CD4-positive, alpha-beta T cell treated with Interleukin-6 for 4 hours (primary cell): ENCODE results near the gene SHD.
A peak's percentile ranks its signal among the peaks of the same experiment; 100 is the strongest.
"Not testable (repeated sequence)": the region's sequence is repeated elsewhere in the genome, so short reads cannot be mapped to it uniquely, and the experiment has no call there.

Source experiments
- DNase-seq: peaks from one replicate; pipeline ENCODE4 v3.0.0-alpha.2; 2020; ENCODE audit warnings: mixed read lengths

The SHD gene, protein sequence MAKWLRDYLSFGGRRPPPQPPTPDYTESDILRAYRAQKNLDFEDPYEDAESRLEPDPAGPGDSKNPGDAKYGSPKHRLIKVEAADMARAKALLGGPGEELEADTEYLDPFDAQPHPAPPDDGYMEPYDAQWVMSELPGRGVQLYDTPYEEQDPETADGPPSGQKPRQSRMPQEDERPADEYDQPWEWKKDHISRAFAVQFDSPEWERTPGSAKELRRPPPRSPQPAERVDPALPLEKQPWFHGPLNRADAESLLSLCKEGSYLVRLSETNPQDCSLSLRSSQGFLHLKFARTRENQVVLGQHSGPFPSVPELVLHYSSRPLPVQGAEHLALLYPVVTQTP

DNA sequence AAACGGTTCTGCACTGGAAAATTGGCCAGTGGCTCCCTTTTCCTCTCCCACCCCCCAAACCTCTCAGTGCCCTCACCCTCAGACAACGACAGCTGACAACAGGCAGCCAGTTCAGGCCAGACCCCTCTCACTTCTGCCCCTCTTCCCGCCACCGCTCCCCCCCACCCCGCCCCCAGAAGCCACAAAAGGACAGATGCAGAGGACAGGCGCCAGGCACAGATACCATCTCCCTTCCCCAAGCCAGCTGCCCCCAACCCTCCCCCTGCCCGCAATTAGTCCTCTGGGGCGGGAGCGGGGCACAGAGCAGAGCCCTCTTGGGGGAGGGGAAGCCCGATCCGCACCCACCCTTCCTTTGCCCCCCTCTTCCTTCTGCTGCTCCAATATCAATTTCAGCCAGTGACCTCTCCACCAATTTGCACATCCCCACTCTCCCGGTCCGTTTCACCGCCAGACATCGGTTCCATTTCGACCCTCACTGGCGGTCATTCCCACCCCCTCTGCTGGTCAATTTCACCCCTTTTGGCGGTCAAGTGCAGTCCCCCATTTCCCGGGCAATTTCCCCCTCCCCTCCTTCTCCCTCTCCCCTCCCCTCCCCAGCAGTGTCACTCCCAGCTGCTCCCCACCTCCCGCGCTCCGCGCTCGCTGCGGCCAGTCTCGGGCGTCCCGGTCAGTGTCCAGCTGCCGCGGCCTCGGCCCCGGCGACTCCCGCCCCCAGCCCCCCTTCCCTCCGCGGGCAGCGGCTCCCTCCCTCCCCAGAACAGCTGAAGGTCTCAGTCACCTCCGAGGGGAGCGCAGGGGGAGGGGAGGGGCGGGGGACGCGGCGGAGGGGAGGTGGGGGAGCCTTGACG lies at the start of gene SHD:
Gene SHD (plus strand): TSS at position 848 of the 848 bp plus-strand sequence. CDS start 798 bp downstream, outside the sequence.
- DNase-seq: no peak

DNA sequence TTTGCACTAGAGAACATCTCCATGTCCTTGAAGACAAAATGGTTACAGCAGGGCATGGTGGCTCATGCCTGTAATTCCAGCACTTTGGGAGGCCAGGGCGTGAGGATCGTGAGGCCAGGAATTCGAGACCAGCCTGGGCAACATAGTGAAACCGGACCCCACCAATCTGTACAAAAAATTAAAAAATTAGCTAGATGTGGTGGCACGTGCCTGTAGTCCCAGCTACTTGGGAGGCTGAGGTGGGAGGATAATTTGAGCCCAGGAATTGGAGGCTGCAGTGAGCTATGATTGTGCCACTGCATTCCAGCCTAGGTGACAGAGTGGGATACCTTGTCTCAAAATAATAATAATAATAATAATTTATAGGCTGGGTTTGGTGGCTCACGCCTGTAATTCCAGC lies 48.8 kb upstream of the SHD start:
- DNase-seq: not testable (repeated sequence)

DNA sequence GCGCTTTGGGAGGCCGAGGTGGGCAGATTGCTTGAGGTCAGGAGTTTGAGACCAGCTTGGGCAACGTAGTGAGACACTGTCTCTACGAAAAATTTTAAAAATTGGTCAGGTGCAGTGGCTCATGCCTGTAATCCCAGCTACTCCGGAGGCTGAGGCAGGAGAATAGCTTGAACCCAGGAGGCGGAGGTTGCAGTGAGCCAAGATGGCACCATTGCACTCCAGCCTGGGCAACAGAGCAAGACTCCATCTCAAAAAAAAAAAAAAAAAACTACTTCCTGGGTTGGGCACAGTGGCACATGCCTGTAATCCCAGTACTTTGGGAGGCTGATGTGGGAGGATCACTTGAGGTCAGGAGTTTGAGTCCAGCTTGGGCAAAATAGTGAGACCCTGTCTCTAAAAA lies 47.5 kb upstream of the SHD start:
- not testable (repeated sequence) for DNase-seq

DNA sequence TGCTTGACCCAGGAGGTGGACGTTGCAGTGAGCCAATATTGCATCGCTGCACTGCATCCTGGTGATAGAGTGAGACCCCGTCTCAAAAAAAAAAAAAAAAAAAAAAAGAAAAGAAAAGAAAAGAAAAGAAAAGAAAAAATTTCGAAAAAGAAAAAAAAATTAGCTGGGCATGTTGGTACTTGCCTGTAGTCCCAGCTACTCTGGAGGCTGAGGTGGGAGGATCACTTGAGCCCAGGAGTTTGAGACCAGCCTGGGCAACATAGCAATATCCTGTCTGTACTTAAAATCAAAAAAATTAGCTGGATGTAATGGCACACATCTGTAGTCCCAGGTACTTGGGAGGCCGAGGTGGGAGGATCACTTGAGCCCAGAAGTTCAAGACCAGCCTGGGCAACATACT lies 46.9 kb upstream of the SHD start:
- not testable (repeated sequence) for DNase-seq

DNA sequence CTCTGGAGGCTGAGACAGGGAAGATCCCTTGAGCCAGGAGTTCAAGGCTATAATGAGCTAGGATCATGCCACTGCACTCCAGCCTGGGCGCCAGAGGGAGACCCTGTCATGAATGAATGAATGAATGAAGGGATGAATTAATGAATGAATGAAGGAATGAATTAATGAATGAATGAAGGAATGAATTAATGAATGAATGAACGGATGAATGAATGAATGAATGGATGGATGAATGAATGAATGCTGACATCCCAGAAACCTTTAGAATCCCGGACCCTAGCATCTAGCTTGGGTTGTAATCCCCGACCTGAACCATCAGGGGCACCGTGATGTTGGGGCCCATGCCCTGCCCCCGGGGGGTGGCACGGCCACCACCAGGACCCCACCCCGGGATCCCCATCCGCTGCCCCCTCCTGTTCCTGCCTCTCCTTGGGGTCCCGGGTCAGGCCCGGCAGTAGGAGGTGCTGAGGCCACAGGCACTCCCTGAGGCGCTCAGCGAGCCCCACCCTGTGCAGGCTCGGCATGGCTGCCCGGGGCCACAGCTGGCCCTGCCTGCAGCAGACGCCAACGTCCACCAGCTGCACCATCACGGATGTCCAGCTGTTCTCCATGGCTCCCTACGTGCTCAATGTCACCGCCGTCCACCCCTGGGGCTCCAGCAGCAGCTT lies 46.3 kb upstream of the SHD start:
- DNase-seq: no peak

DNA sequence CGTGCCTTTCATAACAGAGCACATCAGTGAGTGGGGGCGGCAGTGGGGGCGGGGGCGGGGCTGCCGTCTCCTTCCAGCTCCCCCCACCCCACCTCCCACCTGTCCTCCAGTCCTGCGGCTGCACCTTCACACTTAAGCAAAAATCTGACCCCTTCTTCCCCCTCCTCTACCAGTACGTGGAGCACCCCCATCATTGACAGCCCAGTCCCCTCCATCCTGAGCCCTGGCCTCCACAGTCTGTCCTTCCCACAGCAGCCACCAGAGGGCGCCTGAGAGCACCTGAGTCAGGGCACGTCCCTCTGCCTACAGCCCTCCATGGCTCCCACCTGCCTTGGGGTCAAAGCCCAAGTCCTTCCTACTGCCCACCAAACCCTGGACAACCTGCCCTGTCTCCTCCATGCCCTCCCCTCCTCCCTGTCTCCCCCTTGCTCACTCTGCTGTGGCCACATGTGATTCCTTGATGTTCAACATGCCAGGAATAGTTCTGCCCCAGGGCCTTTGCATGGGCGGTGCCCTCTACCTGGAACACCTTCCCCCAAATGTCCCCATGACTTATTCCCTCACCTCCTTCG lies 45.7 kb upstream of the SHD start:
- peak; percentile 69 for DNase-seq

DNA sequence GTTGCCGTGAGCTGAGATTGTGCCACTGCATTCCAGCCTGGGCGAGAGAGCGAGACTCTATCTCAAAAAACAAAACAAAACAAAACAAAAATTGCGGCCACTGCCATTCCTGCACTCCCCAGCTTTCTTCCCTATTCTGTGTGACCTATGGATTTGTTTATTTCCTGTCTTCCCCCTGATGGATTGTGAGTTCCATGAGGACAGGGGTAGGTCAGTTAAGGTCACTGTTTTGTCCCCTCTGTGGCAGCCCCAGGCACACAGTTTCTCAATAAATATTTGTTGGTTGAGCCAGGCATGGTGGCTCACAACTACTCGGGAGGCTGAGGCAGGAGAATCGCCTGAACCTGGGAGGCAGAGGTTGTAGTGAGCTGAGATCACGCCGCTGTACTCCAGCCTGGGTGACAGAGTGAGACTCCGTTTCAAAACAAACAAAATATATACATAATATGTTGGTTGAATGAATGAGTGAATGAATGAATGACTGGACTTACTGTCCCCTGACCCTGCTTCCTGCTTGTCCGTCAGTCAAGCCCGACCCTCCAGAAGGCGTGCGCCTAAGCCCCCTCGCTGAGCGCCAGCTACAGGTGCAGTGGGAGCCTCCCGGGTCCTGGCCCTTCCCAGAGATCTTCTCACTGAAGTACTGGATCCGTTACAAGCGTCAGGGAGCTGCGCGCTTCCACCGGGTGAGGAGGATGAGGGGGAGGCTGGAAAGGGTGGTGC lies 44.8 kb upstream of the SHD start:
- no peak for DNase-seq

DNA sequence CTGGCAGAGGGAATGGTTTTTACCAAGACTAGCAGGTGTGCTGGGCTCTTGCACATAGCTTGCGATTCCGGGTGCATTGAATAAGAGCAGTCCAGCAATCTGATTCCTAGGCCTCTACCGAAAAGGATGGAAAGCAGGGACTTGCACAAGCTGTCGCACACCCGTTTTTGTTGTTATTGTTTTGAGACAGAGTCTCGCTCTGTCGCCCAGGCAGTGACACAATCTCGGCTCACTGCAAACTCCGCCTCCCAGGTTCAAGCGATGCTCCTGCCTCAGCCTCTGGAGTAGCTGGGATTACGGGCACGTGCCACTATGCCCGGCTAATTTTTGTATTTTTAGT lies 44.2 kb upstream of the SHD start:
- DNase-seq: no peak

DNA sequence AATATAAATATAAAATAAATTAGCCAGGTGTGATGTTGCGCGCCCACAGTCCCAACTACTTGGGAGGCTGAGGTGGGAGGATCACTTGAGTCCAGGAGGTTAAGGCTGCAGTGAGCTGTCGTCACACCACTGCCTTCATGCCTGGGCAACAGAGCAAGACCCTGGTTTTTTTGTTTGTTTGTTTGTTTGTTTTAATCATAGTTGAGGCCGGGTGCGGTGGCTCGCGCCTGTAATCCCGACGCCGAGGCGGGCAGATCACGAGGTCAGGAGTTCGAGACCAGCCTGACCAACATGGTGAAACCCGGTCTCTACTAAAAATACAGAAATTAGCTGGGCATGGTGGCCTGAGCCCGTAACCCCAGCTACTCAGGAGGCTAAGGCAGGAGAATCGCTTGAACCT lies 41.6 kb upstream of the SHD start:
- not testable (repeated sequence) for DNase-seq

DNA sequence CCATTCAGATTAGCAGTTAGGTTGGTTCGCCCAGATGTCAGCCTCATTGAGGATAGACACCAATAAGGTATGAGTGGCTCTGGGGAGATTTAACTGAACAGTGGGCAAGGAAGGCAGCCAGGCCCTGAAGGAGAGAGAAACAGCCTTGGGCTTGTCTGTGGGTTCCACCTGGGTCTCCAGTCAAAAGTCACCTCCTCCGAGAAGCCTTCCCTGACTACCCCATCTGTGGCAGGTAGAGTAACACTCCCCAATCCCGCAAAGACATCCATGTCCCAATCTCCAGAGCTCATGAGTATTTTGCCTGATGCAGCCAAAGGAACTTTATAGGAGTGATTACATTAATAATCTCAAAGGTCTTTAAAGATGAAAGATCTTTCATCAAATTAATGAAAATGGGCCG lies 40.2 kb upstream of the SHD start:
- no peak for DNase-seq

DNA sequence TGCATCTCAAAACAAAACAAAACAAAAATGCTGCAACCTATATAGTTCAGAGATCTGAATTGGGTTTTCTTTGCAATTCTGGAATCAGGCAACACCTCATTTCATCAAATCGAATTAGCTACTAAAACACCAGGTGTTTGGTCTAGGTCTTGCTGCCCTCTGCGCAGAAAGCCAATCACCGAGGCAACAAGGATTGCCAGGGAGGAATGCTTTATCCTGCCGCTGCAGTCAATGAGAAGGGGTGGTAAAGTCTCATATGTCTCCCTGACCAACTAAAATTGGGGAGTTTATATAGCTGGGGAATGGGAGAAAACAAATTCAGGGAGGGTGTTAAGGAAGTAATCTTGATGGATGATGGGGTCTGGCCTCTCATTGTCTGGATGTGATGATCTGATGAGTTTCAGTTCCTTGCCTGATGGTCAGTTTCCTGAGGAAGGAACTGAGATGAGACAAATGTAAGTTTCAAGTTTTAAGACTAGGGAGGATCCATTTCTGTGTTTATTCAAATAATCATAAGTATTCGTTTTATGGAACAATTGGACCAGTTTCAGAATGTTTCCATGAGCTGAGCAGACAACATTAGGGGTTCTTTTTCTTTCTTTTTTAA lies 37.1 kb upstream of the SHD start:
- no peak for DNase-seq

DNA sequence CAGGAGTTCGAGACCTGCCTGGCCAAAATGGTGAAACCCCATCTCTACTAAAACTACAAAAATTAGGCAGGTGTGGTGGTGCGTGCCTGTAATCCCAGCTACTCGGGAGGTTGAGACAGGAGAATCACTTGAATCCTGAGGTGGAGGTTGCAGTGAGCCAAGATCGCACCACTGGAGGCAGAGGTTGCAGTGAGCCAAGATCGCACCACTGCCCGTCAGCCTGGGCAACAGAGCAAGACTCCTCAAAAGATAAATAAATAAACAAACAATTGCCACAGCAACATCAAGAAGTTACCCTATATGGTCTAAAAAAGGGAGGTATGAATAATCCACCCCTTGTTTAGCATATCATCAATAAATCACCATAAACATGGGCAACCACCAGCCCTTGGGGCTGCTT lies 33.1 kb upstream of the SHD start:
- not testable (repeated sequence) for DNase-seq

DNA sequence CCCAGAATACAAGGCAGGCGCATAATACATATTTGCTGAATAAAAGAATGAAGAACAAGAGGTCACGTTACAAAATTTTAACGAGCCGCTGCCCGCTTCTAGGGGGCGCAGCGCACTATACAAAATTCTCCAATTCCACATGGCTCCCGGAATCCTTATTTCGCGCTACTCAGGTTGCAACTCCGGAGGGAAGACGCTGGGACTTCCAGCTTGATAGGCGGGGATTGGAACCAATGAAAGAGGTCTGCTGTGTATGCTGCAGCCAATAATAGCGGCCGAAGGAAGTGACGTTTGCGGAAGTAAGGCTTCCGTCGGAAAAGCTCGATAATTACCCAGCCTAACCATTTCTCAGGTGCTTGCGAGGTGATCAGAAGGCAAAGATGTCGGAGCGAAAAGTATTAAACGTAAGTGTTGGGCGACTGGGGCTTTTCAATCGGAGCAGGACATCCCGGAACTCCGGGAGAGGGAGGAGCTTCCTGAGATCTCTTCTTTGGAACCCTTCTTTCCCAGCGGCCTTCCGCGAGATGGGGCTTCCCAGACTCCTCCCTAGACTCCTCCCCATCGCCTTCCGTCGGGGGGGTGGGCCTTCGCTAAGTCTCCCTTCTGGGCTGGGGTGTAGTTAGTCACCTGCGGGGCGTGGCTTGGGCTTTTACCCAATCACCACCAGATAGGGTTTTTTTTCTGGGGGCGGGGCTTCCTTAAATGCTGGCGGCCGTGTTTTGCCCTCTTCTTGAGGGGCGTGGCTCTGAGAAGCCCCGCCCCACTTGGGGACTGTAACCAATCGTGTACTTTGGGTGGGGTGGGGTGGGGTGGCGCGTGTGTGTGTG lies 32.1 kb upstream of the SHD start, which contains the start of gene YJU2:
Gene YJU2 (plus strand): TSS at position 314 of the 827 bp plus-strand sequence. CDS start 67 bp downstream, at position 381.
- DNase-seq: peak; percentile 100

DNA sequence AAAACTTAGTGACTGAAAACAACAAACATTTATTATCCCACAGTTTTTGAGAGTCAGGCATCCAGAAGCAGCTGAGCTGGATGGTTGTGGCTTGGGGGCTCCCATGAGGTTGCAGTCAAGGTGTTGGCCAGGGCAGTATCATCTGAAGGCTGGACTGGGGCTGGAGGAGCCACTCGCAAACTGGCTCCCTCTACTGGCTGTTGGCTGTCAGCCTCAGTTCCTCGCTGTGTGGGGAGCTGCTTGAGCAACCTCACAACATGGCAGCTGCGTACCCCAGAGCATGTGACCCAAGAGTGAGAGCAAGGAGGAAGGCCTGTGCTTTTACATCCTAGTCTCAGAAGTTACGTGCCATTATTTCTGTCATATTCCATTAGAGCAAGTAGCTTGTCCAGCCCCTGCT lies 22.5 kb upstream of the SHD start:
- DNase-seq: no peak

DNA sequence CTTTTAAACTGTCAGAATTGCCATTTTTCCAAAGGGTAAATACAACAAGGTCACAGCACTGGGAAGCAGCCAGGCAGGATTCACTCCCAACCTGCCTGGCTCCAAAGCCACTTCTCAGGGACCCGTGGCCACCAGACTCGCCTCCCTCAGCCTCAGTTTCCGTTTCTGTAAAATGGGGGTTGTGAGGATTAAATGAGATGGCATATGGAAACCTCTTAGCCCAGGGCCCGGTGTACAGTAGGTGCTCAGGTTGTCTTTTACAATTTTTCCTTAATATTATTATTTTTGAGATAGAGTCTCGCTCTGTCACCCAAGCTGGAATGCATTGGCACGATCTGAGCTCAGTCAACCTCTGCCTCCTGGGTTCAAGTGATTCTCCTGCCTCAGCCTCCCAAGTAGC lies 22.0 kb upstream of the SHD start:
- DNase-seq: no peak

DNA sequence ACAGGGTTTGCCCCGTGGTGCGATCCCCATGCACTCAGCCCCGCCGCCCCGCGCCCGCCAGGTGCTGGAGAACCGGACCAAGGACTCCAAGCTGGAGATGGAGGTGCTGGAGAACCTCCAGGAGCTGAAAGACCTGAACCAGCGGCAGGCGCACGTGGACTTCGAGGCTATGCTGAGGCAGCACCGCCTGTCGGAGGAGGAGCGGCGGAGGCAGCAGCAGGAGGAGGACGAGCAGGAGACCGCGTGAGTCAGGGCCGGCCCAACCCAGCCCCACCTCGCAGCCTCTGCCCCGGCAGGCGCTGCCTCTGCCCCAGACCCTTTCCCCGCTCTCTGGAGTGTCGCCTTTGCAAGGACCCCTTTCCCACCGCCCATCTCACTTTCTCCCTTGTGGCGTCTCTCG lies 20.9 kb upstream of the SHD start:
- no peak for DNase-seq

DNA sequence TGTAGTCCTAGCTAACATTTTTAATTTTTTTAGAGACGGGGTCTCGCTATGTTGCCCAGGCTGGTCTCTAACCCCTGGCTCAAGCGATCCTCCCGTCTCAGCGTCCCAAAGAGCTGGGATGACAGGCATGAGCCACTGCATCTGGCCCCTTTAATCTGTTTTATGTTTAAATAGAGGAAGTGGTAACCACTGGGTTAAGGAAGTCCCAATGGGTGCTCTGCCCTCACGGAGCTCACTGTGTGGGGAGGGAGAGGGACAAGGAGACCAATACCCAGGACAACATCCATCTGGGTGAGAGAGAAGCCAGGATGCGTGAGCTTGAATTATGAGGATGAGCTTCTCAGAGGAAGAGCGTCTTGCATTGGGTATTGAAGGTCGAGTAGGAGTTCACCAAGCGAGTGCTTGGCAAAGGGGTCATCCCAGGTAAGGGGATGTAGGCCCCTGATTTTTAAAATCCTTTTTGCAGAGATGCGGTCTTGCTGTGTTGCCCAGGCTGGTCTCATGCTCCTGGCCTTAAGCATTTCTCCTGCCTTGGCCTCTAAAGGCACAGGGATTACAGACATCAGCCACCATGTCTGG lies 18.4 kb upstream of the SHD start:
- DNase-seq: no peak

DNA sequence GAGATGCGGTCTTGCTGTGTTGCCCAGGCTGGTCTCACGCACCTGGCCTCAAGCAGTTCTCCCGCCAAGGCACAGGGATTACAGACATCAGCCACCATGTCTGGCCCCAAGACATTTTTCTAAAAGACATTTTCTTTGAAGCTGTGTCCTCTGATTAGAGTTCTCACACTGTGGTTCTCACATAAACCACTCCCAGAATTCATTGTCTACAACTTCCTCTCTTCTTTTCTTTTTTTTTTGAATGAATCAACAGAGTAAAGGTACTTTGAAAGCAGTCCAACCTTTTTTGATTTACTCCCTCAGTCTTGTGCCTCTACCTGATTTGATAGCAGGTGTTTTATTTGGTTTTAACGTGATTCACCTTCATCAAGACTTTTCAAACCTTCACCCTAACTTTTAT lies 14.3 kb upstream of the SHD start:
- DNase-seq: no peak

DNA sequence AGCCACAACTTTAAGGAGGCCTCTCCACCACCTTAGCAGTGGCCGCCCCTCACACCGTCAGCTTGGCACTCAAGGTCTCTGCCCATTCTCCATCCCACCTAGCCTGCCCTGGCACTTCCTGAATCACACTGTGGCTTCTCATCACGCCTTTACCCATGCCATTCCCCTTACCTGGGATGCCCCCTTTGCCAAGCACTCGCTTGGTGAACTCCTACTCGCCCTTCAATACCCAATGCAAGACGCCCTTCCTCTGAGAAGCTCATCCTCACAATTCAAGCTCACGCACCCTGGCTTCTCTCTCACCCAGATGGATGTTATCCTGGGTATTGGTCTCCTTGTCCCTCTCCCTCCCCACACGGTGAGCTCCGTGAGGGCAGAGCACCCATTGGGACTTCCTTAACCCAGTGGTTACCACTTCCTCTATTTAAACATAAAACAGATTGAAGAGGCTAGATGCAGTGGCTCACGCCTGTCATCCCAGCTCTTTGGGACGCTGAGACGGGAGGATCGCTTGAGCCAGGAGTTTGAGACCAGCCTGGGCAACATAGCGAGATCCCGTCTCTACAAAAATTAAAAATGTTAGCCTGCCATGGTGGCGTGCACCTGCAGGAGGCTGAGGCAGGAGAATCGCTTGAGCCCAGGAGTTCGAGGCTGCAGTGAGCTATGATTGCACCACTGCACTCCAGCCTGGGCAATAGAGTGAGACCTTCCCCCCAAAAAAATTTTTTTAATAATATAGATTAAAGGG lies 12.6 kb upstream of the SHD start:
- DNase-seq: no peak
